ENCODE measurements around the gene SLC6A3.

The SLC6A3 gene

GRCh38 chr5:1409381-1410110 lies 35.7 kb downstream of the SLC6A3 start:
- FAIRE-seq (no peak), DNase-seq (ENCODE audit: insufficient read length, low spot score) (no peak)
- no peak for TF ChIP-seq CTCF (IDR thresholded peaks at IDR 0.05; ENCODE audit: insufficient read depth, missing control alignments)

GRCh38 chr5:1406681-1407640 lies 38.3 kb downstream of the SLC6A3 start:
- no peak for TF ChIP-seq CTCF (IDR thresholded peaks at IDR 0.05; ENCODE audit: insufficient read depth, missing control alignments)
- FAIRE-seq, result no peak
- no peak for DNase-seq (ENCODE audit: insufficient read length, low spot score)

- no peak for FAIRE-seq
These were observed 39.4 kb downstream of the SLC6A3 start for GRCh38 chr5:1405539-1406530.

GRCh38 chr5:1405121-1405520 lies 40.1 kb downstream of the SLC6A3 start:
- DNase-seq (ENCODE audit: insufficient read length, low spot score) (no peak), FAIRE-seq (no peak)

More at GRCh38 chr5:1405539-1406530, 39.4 kb downstream of the SLC6A3 start:
- TF ChIP-seq CTCF (IDR thresholded peaks at IDR 0.05; ENCODE audit: insufficient read depth, missing control alignments), result no peak
- DNase-seq (ENCODE audit: insufficient read length, low spot score), result no peak

GRCh38 chr5:1404062-1404461 lies 41.2 kb downstream of the SLC6A3 start:
- DNase-seq (ENCODE audit: insufficient read length, low spot score) (no peak), FAIRE-seq (no peak)
- no peak for TF ChIP-seq CTCF (IDR thresholded peaks at IDR 0.05; ENCODE audit: insufficient read depth, missing control alignments)

More at GRCh38 chr5:1405121-1405520, 40.1 kb downstream of the SLC6A3 start:
- TF ChIP-seq CTCF (IDR thresholded peaks at IDR 0.05; ENCODE audit: insufficient read depth, missing control alignments), result no peak

- TF ChIP-seq CTCF (IDR thresholded peaks at IDR 0.05; ENCODE audit: insufficient read depth, missing control alignments), result no peak
- DNase-seq (ENCODE audit: insufficient read length, low spot score) (no peak), FAIRE-seq (no peak)
These were observed 42.5 kb downstream of the SLC6A3 start for GRCh38 chr5:1402611-1403255.

Data from D721Med (cell line).